Hematopoietic multipotent progenitor cell treated with erythropoietin and hydrocortisone succinate and interleukin-3 and kit ligand, for 15 days (in vitro differentiated cells): ENCODE data around the gene CDH7.

Experiments
- DNase-seq: peaks from one replicate; pipeline ENCODE4 v3.0.0-alpha.2; 2015; ENCODE audit warnings: low spot score

Gene CDH7

DNA sequence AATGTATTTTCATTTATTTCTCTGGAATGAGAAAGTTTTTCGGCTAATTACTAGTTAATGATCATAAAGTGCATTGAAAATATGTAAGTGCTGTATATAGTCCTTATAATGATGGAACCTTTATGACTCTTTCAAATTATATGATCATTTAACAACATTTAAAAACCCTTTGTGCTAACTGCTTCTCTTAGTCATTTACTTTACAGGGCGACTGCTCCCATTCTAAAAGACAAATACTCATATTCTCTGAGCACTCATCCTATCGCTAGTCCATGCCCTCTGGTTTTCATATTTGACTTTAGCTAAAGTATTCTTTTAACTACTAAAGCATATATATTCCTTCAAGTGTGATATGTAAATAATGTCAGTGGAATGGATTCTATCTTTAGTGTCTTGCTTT is 168.2 kb downstream of the CDH7 start:
- DNase-seq = no peak

DNA sequence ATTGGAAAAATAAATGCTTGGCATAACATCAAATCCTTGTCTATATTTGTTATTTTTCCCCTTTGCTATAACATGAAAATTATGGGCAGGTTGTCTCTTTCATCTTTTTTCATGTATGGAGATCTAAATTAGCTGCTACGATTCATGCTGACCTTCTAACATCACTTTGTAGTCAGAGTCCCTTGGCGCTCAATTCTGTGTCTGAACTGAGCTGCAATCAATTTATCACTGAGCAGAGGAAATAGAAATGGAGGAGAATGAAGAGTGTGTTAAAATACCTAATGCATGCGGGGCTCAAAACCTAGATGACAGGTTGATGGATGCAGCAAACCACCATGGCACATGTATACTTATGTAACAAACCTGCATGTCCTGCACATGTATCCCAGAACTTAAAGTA is 168.9 kb downstream of the CDH7 start:
- DNase-seq = no peak

GRCh38 chr18:65922103-65922502 is 171.3 kb downstream of the CDH7 start:
- DNase-seq = no peak

DNA sequence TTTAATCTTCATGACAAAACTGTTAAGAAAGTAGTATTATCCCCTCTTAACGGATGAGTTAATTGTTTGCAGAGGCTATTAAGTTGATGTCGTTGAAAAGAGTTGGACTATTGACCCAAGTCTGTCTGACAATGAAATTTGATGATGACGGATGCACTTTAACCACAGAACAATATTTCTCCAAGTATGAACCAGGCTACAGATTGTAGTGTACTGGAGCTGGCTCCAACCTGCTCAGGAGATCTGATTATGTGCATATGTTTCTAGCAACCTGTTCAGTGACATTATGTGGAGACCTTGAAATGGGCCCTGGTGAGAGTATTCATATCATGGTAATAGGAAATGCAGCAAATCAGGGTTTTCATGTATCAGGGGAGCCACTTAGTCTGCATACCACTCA is 174.1 kb downstream of the CDH7 start:
- no peak for DNase-seq

DNA sequence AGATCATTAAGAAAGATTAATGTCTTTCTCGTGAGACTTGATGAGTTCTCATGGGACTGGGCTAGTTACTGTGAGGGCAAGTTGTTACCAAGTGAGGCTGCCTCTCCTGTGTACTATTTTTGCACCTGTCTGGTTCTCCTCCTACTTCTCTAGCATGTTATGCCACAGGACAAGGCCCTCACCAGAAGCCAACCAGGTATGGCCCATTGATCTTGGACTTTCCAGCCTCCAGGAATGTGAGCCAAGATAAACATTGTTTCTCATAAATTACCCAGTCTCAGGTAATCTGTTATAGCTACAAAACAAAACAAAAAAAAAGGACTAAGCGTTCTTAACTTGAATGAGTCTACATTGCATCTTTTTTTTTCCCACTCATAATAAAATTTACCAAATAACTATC is 184.1 kb downstream of the CDH7 start:
- no peak for DNase-seq

DNA sequence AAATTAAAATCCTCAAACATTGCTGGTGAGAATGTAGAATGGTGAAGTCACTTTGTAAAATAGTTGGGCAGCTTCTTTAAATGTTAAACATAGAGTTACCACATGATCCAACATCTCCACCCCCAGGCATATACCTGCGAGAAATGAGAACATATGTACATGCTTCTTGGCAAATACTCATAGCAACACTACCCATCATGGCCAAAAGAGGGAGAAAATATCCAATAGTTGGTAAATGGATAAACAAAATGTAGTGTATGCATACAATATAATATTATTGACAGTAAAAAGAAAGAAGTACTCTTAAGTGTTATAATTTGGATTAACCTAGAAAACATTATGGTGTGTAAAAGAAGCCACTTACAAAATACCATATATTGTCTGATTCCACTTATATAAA is 185.9 kb downstream of the CDH7 start:
- DNase-seq = no peak

DNA sequence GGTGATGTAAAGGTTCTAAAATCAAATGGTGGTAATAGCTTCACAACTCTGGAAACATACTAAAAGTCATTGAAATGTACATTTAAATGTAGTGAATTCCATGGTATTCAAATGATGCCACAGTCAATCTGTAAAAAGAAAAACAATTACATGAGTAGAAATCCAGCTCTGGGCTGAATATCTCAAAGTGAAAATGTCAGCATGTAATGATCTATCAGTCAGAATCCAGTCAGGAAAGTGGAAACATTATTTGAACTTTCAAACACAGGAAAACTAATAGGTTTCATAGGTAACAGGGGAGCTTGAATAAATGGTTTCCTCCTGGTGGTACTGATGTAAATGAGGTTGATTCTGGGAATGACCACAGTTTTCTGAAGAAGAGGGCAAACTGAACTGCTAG is 186.4 kb downstream of the CDH7 start:
- no peak for DNase-seq

GRCh38 chr18:65938592-65939372 is 188.0 kb downstream of the CDH7 start:
- no peak for DNase-seq
